Stomach (tissue), 9 donors: ENCODE data around the gene PRLR. TPM values are rescaled to one million over a fixed set of nuclear protein-coding genes. Genes with fewer than 3 reads are reported as not detected.

ENCODE experiments used
- DNase-seq, 2 donors: peaks; one replicate each; pipeline versions ENCODE4 v3.0.0 to v3.0.0-alpha.2; 2013 to 2019
- H3K27ac ChIP-seq, 5 donors: fragments of 200-600 bp in 4 of 5; sonication (generic) in 4 of 5; one replicate each; pipeline ENCODE4 v1.5.1; 2013 to 2019; ENCODE audit warnings: mild to moderate bottlenecking in 1 of 5, moderate library complexity in 1 of 5
- H3K27me3 ChIP-seq, 3 donors: fragments of 200-600 bp; sonication (generic); one replicate each; pipeline ENCODE4 v1.5.1; 2017 to 2019; ENCODE audit warnings: mixed run types in 1 of 3
- H3K36me3 ChIP-seq, 4 donors: fragments of 200-600 bp; sonication (generic); 1 replicate in 3 of 4; 2 replicates in 1 of 4; pipeline ENCODE4 v1.5.1; 2016 to 2019
- H3K4me1 ChIP-seq, 4 donors: fragments of 200-600 bp; sonication (generic); one replicate each; pipeline ENCODE4 v1.5.1; 2016 to 2019
- H3K4me3 ChIP-seq, 4 donors: fragments of 200-600 bp; sonication (generic) in 3 of 4; one replicate each; pipeline ENCODE4 v1.5.1; 2016 to 2019; ENCODE audit warnings: mild to moderate bottlenecking in 1 of 4
- H3K9me3 ChIP-seq, 4 donors: fragments of 200-600 bp; sonication (generic); one replicate each; pipeline ENCODE4 v1.5.1; 2016 to 2019
- EP300 ChIP-seq: sonication (generic); formaldehyde crosslinking; IDR thresholded peaks from one replicate; pipeline ENCODE4 v1.6.1; 2017; ENCODE audit warnings: antibody characterized with exemption
- POLR2A ChIP-seq, 4 donors: fragments of 450-650 bp; IDR thresholded peaks; one replicate each; pipeline ENCODE4 v1.6.1; 2016; ENCODE audit warnings: antibody characterized with exemption in 4 of 4, control low read depth in 2 of 4, mild to moderate bottlenecking in 1 of 4, moderate library complexity in 1 of 4
- POLR2AphosphoS5 ChIP-seq, 3 donors: sonication (generic); formaldehyde crosslinking; IDR thresholded peaks; one replicate each; pipeline ENCODE4 v1.6.1; 2016; ENCODE audit warnings: antibody characterized with exemption in 3 of 3
- WGBS, 5 donors: extraction: QIAGEN DNeasy Blood & Tissue Kit in 3 of 5; methylation state at CpG; one replicate each; pipeline versions ENCODE4 v1.1.5 to v1.1.7; 2013 to 2018; 5-methylcytosine and 5-hydroxymethylcytosine counted together
- intact Hi-C: fragments of 100-400 bp; cut with DNase I; formaldehyde crosslinking; loops from one replicate; pipeline ENCODE4 v1.15.1; 2023; ENCODE audit warnings: low total_unique reads
- polyA plus RNA-seq, 3 donors: library from polyadenylated mRNA; stranded (reverse); fragments of 200-250 nt; gene quantifications; one replicate each; pipeline ENCODE4 v1.2.3, GENCODE V29; 2013
- total RNA-seq, 5 donors: library from RNA; depleted of rRNA; stranded (reverse); fragments of >200 nt; gene quantifications; one replicate each; pipeline versions ENCODE4 v1.1.0 to v1.2.3, GENCODE V29; 2014 to 2016
- TF ChIP-seq, protein P1 (sequence below), 7 experiments: fragments of 450-650 bp in 4 of 7; fragments of 200-600 bp in 3 of 7; sonication (generic) in 3 of 7; IDR thresholded peaks; one replicate each; pipeline ENCODE4 v1.5.1; 2016 to 2019; ENCODE audit warnings: antibody characterized with exemption in 7 of 7, control low read depth in 2 of 7, mild to moderate bottlenecking in 1 of 7
- donor health status: healthy with polysubstance abuse.
- donor health status: Bipolar disorder and iron deficiency.
- donor health status: healthy.

PRLR gene
- total and polyA plus RNA-seq, 8 donors, result 0.56 to 33.2 (median 4.5) TPM; not detected in 1

DNA sequence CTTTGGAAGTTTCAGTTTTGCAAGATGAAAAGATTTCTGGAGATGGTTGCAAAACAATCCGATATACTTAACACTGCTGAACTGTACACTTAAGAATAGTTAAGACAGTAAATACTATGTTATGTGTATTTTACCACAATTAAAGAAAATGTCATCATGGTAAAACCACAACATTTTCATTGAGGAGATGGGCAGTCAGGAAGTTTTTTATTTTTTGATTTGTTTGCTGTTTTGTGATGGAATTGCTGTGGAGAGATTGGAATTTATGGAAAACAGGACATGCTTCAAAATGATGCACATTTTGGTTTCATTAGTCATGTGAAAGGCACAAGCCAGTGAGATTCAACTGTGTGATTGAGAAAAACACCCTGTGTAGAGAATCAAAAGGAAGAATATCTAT lies 92.1 kb downstream of the PRLR start:
- DNase-seq, result no peak
- intact Hi-C loops, result no loop called here
- whole genome bisulfite sequencing, 5 donors, result 53 to 89% (median 85%) methylated on average over 1 of the region's 1 CpG
- Histone ChIP-seq H3K36me3 (no peaks in the 10 kb centered on the region), H3K4me1 (no peaks in the 10 kb centered on the region), H3K4me3 (no peak overlapping the region), H3K27me3 (no peaks in the 10 kb centered on the region), H3K9me3 (no peaks in the 10 kb centered on the region), H3K27ac (no peak overlapping the region)
- no peak for TF ChIP-seq EP300
- no peak for TF ChIP-seq POLR2AphosphoS5 (IDR thresholded peaks at IDR 0.05)
- no peak for TF ChIP-seq POLR2A (IDR thresholded peaks at IDR 0.05)
- TF ChIP-seq, protein P1, sequence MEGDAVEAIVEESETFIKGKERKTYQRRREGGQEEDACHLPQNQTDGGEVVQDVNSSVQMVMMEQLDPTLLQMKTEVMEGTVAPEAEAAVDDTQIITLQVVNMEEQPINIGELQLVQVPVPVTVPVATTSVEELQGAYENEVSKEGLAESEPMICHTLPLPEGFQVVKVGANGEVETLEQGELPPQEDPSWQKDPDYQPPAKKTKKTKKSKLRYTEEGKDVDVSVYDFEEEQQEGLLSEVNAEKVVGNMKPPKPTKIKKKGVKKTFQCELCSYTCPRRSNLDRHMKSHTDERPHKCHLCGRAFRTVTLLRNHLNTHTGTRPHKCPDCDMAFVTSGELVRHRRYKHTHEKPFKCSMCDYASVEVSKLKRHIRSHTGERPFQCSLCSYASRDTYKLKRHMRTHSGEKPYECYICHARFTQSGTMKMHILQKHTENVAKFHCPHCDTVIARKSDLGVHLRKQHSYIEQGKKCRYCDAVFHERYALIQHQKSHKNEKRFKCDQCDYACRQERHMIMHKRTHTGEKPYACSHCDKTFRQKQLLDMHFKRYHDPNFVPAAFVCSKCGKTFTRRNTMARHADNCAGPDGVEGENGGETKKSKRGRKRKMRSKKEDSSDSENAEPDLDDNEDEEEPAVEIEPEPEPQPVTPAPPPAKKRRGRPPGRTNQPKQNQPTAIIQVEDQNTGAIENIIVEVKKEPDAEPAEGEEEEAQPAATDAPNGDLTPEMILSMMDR (IDR thresholded peaks at IDR 0.05), result no peak

DNA sequence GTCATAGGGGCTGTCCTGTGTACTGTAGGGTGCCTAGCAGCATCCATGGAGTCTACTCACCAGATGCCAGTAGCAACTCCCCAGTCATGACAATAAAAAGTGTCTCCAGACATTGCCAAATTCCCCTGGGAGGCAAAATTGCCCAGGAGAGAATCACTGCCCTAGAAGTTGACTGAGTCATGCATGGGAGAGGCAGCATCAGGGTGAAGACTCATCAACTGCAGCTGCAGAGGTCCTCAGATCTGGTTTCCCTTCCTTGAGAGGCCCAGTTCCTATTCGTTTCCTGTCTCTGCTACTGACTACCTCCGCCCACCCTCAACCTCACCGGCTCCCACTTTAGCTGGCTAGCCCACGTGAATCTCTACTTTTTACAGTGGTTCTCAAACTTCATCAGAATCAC lies 93.9 kb downstream of the PRLR start:
- Histone ChIP-seq H3K27ac (no peak overlapping the region), H3K36me3 (no peaks in the 10 kb centered on the region), H3K4me1 (no peaks in the 10 kb centered on the region), H3K27me3 (no peaks in the 10 kb centered on the region), H3K9me3 (no peaks in the 10 kb centered on the region), H3K4me3 (no peak overlapping the region)
- TF ChIP-seq, protein P1 (IDR thresholded peaks at IDR 0.05), result no peak
- TF ChIP-seq POLR2AphosphoS5 (IDR thresholded peaks at IDR 0.05), result no peak
- no peak for TF ChIP-seq POLR2A (IDR thresholded peaks at IDR 0.05)
- no peak for TF ChIP-seq EP300
- WGBS, 5 donors, result 69 to 80% (median 71%) methylated on average over 4 of the region's 4 CpGs
- intact Hi-C loops, result no loop called here
- no peak for DNase-seq

DNA sequence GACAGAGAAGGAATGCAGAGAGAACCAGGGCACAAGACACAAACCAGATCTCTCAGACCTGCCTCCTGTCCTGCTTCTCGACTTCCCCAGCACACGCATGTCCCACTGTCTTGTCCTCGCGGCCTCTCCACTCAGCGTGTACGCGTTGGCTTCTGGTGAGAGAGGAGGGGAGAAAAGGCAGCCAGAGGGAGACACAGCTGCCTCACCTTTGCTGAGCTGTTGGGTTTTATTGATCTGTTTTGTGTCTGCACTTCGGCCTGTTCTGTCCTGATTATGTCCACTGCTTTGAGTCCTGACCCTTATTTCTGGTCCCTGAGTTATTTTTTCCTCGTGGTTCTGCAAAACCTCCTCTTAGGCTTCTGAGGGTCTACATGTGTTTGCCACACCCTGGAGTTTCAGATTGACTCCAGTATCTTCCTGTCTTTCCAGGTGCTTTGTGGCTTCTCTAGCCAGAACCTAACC lies 95.0 kb downstream of the PRLR start:
- Histone ChIP-seq H3K27me3 (no peaks in the 10 kb centered on the region), H3K4me1 (peaks cover 0 to under 1% (median 0%) of the 10 kb centered on the region in 4 donors), H3K4me3 (no peak overlapping the region), H3K27ac (no peak overlapping the region), H3K9me3 (no peaks in the 10 kb centered on the region), H3K36me3 (no peaks in the 10 kb centered on the region)
- DNase-seq, result no peak
- 91 to 94% (median 92%) methylated on average over 9 of the region's 9 CpGs for WGBS, 5 donors
- TF ChIP-seq EP300, result no peak
- no peak for TF ChIP-seq POLR2A (IDR thresholded peaks at IDR 0.05)
- no peak for TF ChIP-seq POLR2AphosphoS5 (IDR thresholded peaks at IDR 0.05)
- TF ChIP-seq, protein P1 (IDR thresholded peaks at IDR 0.05), result no peak
- intact Hi-C loops, result no loop called here

DNA sequence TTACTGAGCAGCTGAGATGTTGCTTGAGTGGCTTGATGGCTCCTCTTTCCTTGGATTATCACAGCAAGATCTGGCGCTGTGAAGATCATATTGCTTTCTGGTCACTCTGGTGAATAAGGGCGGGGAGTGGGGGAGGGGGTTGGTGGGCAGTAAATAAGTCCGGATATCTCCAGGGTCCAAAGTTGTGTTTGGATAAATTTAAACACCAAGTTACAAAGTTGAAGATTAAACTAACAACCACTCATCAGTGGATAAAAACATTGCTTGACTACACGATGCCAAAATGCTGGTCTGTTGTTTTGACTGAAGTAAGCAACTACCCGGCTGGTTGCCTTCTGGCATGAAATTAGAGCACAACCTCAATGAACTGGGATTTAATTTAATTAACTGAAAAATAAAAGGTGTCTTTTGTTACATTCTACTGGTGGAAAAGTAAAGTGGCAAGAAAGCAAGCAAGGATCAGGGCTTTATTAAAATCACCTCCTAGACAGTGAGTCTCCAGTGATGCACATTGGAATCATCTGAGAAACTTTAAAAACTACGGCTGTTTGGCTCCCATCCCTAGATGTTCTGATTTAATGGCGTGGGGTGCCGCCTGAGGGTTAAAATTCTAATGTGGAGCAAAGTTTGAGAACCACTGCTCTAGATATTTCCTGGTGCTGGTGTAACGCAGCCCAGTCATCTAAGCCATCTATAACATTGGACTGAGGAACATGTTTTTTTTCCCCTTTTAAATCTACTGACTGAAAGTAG lies 95.8 kb downstream of the PRLR start:
- Histone ChIP-seq H3K4me3 (no peak overlapping the region), H3K27me3 (no peaks in the 10 kb centered on the region), H3K36me3 (no peaks in the 10 kb centered on the region), H3K27ac (no peak overlapping the region), H3K4me1 (peaks cover 0 to 8% (median 2%) of the 10 kb centered on the region in 4 donors), H3K9me3 (no peaks in the 10 kb centered on the region)
- DNase-seq, result no peak
- WGBS, 5 donors, result 73 to 82% (median 80%) methylated on average over 9 of the region's 9 CpGs
- no peak for TF ChIP-seq EP300
- no peak for TF ChIP-seq POLR2A (IDR thresholded peaks at IDR 0.05)
- TF ChIP-seq, protein P1 (IDR thresholded peaks at IDR 0.05), result no peak
- TF ChIP-seq POLR2AphosphoS5 (IDR thresholded peaks at IDR 0.05), result no peak
- intact Hi-C loops, result no loop called here
